Epithelial cell of prostate (primary cell): ENCODE measurements around the gene NCOA7.

Source experiments
- DNase-seq: peaks from one replicate; pipeline ENCODE4 v3.0.0-alpha.2; 2011; ENCODE audit warnings: low read depth, low spot score
- H3K27ac ChIP-seq: fragments of 450-650 bp; 2 replicates; pipeline ENCODE4 v1.5.1; 2017; ENCODE audit warnings: mild to moderate bottlenecking

Gene NCOA7

DNA sequence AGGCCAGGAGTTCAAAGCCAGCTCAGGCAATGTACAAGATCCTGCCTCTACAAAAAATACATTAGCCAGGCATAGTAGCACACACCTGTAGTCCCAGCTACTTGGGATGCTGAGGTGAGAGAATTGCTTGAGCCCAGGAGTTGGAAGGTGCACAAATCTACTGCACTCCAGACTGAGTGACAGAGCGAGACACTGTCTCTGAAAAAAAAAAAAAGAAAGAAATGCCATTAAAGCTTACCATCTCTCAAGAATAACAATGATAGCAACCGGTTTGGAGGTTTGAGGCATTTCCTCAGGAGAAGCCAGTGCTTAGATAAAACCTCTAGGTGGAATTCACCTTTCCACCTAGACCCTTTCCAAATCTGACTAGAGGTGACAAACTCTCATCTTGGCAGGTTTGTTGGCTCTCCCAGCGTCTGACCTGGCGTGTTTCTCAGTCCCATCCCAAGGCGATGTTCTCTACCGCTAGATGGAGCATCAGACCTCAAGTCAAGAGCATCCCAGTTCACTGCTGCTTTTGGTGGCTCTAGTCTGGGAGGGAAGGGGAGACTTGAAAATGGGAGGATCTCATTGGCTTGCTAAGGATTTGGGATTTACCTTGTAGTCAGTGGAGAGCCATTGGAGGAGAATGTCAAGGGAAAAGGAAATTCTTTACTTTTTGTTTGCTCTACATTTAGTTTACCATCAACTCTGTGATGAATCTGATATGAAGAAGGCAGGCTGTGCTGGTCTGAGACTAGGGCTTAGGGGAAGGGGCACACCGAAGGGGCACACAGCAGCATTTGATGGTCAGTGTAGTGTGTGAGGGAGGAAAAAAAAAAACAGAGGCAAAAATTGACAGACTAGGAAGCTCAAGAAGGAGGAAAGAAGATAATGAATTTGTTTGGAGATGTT is 67.9 kb downstream of the NCOA7 start:
- DNase-seq = no peak
- no peak overlapping the region for H3K27ac ChIP-seq

DNA sequence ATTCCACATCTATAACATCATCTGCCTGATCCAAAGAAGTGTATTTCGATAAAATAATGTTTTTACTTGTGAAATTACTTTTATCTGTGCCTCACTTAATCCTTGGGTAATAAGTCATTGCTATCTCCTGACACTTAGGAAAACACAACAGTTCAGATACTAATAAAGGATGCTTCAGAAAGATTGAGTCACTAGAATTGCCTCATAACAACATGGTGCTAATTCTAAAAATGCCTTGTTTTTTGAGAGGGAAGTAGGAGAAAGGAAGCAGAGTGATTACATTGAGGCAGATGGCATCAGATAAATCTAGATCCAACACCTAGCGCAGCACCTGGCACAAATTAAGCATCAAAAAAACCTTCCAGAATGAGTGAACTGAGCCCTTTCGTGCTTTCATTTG is 69.0 kb downstream of the NCOA7 start:
- no peak for DNase-seq
- H3K27ac ChIP-seq = no peak overlapping the region

DNA sequence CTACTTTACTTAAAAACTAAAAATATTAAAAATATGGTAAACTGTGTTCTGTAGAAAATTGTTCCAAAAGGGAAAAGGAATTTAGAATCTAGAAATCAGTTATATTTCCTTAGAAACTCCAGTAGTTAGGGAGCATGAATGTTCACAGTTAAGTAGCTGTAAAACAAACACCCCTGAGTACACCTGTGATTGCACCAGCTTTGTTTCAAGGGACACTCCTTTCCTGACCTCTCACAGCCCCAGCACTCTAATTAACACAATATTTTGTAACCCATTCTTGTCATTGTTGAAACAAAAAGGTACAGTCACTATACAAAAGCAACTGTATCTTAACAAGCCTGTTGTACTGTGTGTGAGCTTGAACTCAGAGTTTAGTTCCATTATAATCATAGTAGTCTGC is 72.3 kb downstream of the NCOA7 start:
- no peak overlapping the region for H3K27ac ChIP-seq
- DNase-seq = no peak

DNA sequence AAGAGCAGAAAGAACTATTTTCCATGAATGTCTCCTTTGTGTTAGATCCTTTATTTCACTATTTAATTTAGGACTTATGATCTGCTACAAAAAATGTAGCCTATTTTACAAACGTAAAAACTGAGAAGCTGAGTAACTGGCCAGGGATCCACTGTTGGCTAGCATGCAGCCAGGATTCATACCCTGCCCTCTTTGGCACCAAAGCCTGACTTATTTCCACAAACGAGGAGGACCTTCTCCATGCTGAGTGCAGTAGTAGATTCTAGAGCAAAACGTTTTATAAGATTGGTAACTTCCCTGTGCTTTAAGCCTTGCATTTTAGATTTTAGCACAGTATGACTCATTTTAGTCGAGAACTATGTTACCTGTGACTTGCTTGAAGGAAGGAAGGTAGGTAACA is 74.3 kb downstream of the NCOA7 start:
- H3K27ac ChIP-seq = no peak overlapping the region
- DNase-seq = no peak

DNA sequence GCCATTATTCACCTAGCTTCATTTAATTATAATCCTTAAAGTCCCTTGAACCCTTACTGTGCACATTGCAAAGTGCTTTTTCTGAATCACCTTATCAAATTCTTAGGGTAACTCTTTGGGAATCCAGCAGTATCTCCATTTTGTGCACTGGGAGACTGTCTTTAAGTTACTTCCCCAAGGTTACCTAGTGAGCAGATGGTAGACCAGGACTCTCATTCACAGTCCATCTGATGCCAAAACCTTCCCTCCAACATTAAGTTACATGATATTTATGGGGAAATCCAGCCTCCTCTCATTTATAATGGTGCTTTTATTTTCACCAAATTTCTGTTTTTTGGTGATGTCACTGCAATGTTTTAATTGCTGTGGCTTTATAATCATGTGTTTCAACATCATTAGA is 75.7 kb downstream of the NCOA7 start:
- no peak overlapping the region for H3K27ac ChIP-seq
- DNase-seq = no peak

DNA sequence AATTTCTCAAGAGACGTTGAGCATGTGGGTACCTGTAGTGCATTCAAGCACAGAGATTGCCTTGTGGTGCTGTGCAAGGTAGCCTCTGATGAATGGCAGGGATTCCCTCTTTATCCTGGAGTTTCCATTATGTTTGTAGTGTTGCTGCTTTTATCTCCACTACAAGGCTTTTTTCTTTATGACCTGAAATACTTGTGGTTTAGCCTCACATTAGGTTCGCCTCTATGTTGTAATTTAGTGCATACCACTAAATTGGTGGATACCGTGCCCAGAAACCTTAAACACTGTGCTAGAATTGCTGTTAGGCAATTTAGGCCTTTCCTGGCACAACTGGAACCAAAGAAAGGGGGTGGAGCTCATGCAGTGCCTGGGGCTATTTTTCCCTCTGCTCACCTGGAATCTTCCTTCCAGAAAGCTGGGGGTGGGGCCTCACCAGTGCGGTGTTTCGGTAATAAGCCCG is 76.8 kb downstream of the NCOA7 start:
- DNase-seq = peak; percentile 80
- peak overlapping the region; percentile 58 for H3K27ac ChIP-seq

DNA sequence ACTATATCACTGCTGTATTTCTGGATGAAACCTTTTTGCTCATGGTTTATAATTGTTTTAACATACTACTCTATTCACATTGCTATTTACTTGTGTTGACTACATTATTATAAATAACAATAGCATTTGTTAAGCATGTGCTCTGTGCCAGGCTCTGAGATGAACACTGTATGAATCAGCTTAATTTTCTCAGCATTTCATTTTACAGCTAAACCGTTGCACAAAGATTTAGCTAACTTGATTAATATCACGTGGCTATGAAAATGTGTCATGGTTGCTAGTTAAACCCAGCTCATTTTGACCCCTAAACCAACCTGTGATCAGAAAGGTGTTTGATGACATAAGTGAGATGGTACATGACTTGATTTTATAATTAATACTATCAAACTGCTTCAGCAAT is 77.5 kb downstream of the NCOA7 start:
- peak overlapping the region; percentile 58 for H3K27ac ChIP-seq
- peak; percentile 53 for DNase-seq

DNA sequence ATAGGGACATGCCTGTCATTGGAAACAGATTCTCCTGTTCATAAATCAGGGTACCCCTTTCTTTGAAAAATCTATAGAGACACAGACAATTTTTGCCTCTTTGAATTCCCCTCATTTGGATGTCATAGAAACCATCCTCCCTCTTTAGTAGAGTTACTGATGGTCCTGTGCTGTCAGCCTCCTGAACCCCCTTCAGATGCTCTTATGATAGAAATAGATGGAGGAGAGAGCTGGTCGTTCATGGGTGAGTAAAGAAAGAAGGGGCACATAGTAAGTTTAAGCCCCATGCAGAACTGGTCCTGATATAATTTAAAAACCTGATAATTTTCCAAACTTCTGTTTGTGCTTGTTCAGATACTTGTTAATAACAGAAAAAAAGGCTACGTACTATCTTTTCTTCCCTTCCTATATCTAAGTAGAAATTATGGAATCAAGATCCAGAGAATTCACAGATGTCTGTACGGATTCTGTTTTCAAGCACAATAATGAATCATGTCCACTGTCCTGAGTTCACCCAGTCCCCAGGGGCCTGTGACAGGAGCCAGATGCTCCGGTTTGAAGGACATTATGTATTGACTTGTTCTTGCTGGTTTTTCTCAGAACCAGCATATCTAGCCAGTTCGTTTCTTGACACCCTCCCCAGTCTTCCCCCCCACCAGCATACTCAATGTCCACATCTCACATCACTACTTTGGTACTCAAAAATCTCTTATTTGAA is 78.1 kb downstream of the NCOA7 start:
- H3K27ac ChIP-seq = peak overlapping the region; percentile 58
- no peak for DNase-seq

DNA sequence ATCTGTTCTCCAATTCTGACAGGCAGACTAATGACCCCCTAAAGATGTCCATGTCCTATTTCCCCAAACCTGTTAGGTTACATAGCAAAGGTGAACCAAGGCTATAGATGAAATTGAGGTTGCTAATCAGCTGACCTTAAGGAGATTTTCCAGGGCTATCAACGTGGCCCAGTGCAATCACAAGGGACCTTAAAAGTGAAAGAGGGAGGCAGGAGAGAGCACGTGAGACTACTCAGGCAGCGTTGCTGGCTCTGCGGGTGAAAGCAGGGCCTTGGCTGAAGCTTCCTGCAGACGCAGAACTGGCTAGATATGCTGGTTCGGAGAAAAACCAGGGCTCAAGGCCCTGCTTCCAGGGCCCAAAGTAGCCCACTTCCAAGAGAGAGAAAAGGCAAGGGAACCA is 78.7 kb downstream of the NCOA7 start:
- no peak for DNase-seq
- no peak overlapping the region for H3K27ac ChIP-seq

DNA sequence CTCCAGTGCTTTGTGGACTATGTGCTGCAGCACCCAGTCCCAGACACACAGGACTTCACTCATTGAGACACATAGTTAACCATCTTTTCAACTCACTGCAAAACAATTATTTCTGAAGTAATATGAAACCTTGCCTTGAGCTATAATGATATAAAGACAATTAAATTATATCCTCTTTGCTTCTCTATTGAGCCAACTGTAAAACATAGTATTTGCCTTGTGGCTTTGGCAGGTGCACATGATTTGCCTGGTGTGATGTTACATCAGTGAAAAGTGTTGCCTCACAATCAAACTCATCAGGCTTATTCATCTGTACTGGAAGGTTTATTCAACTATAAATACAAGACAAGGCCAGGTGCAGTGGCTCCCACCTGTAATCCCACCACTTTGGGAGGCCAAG is 80.6 kb downstream of the NCOA7 start:
- no peak overlapping the region for H3K27ac ChIP-seq
- no peak for DNase-seq

DNA sequence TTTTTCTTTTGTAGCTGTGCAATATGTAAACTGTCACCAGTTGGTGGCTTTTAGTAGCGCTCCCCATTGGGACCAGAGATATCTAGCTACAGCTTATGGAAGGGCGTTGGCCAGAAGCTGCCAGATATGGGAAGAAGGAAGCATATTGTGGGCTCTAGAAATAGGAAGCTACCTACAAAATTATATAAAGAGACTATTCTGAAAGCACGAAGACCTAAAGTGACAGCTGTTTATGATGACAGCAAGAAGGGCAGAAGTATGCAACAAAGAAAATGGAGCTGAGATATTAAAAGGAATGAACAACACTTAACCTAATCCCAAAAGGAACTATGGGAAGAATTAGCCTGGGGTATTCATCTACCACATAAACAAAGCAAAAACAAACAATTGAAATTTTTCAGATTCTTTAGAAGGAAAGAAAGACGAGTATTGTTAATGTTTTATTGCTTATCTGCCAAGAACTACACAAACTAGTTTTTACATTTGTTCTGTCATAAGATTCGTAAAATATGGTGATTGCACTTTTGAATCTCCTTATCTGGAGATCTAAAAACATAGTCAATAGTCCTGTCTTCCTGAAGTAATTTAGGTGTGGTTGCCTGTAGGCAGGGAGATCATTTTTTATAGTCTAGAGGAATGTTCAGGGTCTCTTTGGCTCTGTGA is 81.6 kb downstream of the NCOA7 start:
- no peak for DNase-seq
- no peak overlapping the region for H3K27ac ChIP-seq

DNA sequence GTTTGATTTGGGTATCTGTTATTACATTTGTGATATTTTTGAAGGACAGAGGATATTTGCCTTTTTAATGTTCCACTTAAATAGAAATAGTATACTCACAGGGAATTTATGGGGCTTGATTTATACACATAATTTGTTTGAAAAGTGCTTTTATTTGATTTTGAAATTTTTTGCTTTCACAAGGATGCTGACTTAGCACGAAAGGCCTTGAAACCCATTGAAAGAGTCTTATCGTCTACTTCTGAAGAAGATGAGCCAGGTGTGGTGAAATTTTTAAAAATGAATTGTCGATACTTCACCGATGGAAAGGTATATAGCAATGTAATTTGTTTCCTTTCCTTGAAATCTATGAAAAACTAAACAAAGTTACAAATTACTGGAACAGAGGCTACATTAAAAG is 91.5 kb downstream of the NCOA7 start:
- DNase-seq = no peak
- no peak overlapping the region for H3K27ac ChIP-seq

DNA sequence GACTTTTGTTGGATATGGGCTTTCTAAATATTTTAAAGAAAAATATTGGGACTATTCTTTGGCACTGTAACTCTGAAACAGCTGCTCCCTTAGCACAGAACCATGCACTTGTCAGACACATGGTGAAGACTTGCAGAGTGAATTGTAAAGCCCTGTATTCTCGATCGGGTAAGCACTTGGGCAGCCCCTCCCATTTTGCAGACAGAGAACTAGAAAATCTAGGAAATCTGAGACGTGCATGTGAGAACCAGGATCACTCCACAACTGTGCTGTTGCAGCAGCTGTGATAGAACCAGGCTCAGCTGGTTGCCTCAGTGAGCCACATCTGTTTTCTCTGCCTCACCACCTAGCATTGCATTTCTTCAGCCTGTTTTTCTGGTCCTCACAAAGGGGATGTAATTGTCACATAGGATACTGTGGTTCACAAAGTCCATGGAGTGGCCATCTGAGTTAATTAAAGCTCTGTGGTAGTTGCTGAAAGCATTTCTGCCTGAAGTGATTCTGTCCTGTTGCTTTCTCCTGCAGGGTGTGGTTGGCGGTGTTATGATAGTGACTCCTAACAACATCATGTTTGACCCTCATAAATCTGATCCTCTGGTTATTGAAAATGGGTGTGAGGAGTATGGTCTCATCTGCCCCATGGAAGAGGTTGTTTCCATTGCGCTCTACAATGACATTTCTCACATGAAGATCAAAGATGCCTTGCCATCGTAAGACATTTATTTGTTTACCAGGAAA is 94.0 kb downstream of the NCOA7 start:
- no peak overlapping the region for H3K27ac ChIP-seq
- DNase-seq = no peak

DNA sequence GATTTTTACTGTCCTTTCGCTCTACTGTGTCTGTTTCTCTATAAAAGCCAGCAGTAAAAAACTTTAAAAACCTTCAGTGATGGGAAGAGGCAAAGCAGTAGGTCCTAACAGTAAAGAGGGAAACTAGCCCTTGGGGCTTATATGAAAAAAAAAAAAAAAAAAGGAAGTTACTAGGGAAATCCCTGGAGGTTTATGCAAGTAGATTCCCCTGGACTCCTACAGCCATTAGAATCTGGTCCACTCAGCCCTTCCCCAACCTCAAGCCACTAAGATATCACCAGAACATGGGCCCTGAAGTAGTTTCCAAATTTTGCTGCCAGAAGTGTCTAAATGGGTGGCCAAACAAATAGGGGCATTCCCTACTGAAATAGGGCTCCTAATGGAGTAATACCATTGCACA is 95.3 kb downstream of the NCOA7 start:
- DNase-seq = no peak
- no peak overlapping the region for H3K27ac ChIP-seq

DNA sequence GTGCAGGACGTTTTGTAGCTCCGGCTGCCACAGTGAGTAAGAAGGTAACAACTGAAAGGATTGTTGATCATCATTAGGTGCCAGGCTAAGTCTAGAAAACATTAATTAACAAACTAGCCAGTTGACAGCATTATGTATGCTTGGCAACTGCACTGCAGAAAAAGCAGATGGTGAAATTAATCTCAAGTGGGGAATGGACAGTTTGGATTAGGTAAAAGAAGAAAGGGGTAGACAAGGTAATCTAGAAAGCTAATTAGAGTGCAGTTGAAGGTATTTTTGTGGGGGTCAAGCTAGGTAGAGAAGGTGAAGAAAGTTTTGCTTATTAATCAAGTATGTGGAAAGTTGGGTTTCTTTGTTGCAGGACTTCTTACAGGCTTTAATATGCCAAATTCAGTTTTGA is 96.2 kb downstream of the NCOA7 start:
- DNase-seq = no peak
- H3K27ac ChIP-seq = no peak overlapping the region

DNA sequence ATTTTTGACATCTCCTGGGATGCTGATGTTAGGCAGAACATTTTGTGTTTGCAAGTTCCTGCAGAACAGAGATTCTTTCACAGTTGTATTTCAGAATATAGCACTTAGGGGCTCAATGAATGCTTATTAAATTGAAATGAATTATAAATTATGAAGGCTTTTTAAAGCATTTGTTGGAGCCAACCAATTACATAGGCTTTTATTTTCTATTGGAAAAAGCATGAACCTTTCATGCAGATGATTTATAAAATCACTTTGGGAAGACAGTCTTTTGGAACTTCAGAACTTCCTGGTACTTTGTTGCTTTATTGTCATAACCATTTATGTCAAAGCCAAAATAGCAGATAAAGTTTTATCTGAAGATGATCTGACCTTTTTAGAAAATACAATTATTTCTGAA is 96.6 kb downstream of the NCOA7 start:
- H3K27ac ChIP-seq = no peak overlapping the region
- no peak for DNase-seq

DNA sequence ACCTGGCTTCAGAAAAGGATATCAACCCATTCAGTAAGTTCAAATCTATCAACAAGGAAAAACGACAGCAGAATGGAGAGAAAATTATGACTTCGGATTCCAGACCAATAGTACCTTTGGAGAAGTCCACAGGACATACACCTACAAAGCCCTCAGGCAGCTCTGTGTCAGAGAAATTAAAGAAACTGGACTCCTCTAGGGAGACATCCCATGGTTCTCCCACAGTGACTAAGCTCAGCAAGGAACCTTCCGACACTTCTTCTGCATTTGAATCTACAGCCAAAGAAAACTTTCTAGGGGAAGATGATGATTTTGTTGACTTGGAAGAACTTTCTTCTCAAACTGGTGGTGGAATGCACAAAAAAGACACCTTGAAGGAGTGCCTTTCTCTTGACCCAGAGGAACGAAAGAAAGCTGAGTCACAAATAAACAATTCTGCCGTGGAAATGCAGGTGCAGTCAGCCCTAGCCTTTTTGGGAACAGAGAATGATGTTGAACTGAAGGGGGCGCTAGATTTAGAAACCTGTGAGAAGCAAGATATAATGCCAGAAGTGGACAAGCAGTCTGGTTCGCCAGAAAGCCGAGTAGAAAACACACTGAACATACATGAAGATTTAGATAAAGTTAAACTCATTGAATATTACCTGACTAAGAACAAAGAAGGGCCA is 98.4 kb downstream of the NCOA7 start:
- no peak overlapping the region for H3K27ac ChIP-seq
- DNase-seq = no peak

DNA sequence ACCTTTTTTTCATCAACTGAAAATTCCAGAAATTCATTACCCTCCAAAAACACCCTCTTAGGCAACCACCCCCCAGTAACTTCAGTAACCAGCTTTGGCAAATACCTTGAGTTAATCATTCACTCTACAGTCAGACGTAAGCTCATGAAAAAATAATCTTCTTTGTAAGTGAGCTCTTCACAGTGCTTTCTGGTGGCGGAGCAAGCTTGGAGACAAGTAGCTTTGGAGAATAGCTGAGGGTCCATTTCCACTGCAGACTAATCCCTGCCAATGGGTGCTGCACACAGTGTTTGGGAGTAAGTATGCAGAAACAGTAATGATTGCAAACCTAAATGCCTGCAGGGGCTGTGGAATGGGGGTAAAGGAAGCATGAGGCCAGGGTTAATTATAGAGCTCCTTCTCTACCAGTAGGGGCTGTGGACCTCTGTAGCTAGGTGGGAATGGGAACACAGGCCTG is 109.0 kb downstream of the NCOA7 start:
- no peak overlapping the region for H3K27ac ChIP-seq
- no peak for DNase-seq

DNA sequence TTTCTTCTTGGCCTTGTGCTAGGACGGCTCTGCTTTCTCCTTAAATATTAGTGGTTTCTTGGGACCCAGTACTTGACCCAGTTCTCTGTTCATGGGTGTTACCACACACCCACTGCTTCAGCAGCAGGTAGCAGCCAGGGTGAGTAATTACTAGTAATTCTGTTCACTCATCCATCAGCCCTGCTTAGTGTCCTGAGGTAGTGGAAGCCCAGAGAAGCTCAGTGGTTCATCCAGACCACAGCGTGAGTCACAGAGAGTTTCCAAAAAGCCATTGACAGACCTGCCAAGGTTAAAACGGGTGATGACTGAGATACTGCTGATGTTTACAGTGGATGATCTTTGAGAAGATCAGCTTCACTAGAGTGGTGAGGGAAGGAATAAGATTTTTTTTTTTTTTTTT is 114.1 kb downstream of the NCOA7 start:
- DNase-seq = peak; percentile 96
- no peak overlapping the region for H3K27ac ChIP-seq
